HG03066 (cell line): Measurements from ENCODE around the gene MLXIP.
"Not testable (repeated sequence)": the region's sequence is repeated elsewhere in the genome, so short reads cannot be mapped to it uniquely, and the experiment has no call there.

Experiments used
- ATAC-seq: cut with Tn5 transposase; IDR thresholded peaks from one replicate; pipeline ENCODE4 v1.9.1; 2021; ENCODE audit warnings: low read depth; ENCODE audit not compliant: unreplicated experiment

MLXIP gene

DNA sequence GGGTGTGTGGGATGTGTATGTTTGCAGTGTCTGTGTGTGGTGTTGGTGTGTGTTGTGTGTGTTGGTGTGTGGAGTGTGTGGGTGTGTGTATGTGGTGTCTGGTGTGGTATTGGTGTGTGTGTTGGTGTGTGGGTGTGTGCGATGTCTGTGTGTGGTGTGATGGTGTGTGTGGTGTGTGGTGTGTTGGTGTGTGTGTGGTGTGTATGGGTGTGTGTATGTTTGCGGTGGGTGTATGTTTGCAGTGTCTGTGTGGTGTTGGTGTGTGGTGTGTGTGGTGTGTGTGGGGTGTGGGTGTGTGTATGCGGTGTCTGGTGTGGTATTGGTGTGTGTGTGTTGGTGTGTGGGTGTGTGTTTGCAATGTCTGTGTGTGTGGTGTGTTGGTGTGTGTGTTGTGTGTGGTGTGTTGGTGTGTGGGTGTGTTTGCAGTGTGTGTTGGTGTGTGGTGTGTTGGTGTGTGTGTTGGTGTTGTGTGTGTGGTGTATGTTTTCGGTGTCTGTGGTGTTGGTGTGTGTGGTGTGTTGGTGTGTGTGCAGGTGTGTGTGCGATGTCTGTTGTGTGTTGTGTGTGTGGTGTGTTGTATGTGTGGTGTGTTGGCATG, 15.7 kb downstream of the MLXIP start:
- ATAC-seq, result no peak

DNA sequence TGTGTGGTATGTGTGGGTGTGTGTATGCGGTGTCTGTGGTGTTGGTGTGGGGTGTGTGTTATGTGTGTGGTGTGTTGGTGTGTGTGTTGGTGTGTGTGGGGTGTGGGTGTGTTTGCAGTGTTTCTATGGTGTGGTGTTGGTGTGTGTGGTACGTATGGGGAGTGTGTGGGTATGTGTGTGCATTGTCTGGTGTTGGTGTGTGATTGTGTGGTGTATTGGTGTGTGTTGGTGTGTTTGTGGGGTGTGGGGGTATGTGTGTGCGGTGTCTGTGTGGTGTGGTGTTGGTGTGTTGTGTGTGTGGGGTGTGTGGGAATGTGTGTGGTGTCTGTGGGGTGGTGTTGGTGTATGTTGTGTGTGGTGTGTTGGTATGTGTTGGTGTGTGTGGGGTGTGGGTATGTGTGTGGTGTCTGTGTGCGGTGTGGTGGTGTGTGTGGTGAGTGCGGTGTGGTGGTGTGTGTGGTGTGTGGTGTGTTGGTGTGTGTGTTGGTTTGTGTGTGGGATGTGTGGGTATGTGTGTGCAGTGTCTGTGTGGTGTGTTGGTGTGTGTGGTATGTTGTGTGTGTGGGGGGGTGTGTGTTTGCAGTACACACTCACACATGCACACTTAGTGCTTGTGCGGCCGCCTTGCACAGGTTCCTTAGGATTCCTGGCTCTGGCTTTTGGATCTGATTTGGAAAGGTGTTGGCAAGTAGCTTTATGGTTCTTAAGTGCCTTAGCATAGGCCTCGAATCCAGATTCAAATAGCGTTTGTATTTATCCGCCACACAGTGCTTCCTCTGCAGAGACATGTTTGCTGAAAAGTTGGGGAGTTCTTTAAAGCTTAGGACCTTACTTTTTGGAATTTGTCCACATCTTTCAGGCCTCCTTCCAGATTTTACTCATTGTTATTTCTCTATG, 16.4 kb downstream of the MLXIP start:
- ATAC-seq, result no peak

DNA sequence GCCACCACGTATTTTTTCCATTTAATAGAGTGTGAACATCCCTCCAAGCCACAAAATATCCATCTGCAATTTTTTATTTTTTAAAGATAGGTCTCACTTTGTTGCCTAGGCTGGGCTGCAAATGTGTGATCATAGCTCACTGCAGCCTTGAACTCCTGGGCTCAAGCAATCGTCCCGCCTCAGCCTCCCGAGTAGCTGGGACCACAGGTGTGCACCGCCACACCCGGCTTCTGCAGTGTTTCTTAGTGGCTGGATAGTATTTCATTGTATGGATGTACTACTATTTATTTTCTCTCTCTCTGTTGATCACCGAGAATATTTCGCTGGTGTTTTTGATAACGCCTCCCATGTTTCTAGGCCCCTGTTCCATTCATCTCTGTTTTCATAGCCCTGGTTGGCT, 17.5 kb downstream of the MLXIP start:
- ATAC-seq, result no peak

DNA sequence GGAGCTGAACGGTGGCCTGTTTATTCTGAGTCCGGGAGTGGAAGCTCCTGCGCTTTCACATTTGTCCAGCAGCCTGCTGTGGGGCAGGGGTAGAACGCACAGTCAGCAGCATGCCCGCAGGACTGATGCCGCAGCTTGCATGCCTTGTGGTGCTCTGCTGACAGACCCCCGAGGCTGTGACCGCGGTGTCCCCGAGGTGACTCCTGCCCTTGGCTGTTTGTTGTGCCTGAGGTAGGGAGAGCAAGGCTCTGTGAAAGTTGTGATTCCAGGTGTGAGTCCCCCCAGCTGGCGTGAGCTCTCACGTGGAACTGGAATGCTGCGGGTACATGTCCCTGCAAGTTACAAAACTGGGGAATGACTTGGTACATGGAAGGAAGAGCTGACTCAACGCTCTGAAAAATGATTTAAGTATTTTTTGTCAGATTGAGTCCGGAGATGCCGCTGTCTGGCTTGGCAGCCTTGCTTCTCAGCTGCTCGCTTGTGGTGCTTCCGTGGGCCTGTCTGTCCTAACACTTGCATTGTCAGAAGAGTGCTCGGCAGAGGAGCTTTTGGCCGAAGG, 18.1 kb downstream of the MLXIP start:
- ATAC-seq, result no peak

DNA sequence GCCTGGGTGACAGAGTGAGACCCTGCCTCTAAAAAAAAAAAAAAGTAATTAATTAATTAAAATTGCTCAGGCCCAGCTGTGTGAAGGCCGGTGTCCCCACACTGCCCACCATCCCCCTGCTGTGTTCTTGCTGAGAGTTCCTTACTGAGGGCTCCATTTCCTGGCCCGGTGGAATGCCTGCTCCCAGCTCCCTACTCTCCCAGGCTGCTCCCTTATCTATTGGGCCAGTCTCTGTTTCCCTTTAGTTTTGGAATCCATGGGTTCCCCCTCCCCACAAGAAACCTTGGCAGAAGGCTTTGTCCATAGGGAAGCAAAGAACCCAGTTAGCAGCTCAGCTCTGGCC, 19.0 kb downstream of the MLXIP start:
- ATAC-seq, result no peak

DNA sequence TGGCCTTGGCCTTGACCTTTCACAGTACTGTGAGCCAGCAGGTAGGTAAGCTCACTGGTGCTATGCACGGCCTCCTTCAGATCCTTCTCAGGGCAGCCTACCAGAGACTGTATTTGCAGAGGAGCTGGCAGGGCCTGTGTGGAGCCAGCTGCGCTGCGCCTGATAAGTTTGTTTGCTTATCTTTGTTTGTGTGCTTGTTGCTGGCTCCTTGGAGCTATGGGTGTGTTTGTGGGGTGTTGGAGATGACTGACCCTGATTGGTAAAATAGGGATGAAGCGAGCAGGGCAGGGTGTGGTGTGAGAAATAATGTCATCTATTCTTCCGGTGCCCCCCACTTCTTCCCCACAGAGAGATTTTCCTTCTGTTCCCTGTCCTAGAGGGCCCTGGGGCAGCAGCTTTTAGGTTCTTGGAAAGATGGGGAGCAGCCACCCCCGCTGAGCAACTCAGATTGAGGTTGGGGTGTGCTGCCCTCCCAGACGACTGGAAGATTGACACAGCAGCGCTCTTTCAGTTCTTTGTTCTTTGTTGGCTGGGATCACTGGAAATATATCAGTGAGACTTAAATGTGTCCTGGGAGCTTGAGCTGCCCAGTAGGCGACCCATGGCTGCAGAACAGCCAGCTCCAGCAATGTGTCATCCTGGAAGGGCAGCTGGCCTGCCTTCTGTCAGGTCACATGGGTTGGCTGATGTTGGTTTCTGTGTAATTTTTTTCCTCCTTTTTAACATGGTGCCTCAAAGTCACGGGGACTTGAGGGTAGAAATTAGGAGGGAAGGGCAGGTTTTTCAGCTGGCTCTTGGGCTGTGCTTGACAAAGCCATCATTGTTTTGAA, 19.6 kb downstream of the MLXIP start:
- ATAC-seq, result no peak

DNA sequence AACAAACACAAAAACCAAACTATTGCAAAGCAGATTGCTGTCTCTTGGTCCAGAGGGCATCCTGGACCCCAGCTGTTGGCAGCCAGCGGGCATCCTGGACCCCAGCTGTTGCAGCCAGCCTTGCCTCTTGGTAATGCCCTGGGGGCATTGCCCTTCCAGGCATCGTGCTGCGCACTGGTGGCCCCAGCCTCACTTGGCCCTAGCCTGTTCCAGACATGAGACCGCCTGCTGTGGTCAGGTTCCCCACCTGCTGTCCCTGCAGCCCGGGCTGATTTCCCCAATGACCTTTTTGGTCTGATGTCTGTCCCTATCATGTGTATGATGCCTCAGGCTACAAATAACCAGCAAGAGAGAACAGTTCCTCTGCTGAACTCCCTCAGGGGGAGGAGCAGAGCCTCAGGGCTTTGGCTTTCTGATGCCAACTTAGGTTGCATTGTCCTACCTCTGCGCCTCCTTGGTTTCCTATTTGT, 20.8 kb downstream of the MLXIP start:
- ATAC-seq, result no peak

DNA sequence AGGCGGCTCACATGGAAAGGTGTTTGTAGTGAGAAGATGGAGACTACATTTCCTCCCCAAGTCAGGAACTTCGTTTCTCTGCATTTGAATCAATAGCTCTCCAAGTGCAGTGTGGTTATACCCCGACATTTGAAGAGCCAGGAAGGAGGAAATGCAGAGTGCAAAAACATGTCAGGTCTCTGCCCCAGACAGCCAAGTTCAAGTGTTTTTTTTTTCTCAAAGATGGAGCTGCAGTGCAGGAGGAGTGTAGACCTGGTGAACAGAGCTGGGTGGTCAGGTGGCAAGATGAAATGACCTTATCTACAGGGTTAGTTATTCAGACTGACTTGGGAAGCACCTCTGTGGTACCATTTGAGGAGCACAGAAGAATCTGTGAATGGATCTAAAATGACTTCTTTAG, 21.3 kb downstream of the MLXIP start:
- no peak for ATAC-seq

DNA sequence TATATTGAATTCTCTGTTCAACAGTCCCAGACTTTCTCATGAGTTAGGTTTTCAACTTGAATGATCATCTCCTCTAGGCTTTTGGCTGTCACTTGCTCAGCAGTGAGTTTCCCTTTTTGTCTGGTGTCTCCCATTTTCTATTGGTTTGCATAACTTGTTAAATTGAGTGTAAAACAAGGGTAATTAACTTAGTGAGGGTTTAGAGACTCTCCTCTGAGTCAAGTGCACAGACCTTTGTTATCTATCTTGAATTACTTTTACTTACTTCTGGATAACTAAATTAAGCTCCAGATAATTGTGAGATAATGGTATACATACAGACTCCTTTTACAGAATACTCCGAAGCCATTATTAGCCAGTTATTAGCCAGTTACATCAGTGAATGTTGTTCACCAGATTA, 22.0 kb downstream of the MLXIP start:
- no peak for ATAC-seq

DNA sequence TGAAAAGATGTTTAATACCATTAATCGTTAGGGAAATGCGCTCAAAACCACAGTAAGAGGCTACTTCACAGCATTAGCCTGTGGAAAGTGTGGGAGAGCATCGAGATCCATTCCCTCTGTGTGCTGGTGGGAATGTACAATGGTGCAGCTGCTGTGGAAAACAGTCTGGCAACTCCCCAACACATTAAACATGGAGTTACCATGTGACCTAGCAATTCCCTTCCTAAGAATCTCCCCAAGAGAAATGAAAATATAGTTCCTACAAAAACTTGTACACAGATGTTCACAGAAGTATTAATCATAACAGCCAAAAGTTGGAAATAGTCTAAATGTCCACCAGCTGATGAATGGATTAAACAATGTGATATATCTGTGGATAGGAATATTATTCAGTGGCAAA, 23.8 kb downstream of the MLXIP start:
- ATAC-seq, result no peak

DNA sequence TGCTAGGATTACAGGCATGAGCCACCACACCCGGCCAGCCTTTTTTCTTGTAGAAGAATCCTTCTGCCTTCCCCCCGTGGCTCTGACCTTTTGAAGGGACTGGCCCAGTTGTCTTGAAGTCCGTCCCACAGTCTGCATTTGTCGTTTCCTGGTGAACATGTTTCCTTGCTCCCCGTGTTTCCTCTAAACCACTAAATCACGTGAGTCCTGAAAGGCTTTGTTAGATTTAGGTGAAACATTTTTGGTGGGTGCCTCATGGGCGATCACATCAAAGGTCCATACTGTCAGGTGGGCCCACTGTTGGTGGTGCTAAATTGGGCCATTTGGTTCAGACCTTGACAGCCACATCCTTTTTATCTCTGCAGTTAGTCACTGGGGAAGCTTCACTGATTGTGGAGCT, 26.3 kb downstream of the MLXIP start:
- no peak for ATAC-seq

DNA sequence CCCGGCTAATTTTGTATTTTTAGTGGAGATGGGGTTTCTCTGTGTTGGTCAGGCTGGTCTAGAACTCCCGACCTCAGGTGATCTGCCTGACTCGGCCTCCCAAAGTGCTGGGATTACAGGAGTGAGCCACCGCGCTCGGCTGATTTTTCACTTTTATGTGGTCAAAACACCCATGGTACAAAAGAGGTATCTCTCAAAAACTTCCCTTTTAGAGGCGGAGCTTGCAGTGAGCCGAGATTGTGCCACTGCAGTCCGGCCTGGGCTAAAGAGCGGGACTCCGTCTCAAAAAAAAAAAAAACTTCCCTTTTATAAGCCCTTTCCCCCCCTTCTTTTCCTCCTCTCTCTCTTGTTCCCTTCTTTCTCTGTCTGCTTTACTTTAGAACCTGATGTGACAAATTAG, 26.9 kb downstream of the MLXIP start:
- ATAC-seq, result not testable (repeated sequence)

DNA sequence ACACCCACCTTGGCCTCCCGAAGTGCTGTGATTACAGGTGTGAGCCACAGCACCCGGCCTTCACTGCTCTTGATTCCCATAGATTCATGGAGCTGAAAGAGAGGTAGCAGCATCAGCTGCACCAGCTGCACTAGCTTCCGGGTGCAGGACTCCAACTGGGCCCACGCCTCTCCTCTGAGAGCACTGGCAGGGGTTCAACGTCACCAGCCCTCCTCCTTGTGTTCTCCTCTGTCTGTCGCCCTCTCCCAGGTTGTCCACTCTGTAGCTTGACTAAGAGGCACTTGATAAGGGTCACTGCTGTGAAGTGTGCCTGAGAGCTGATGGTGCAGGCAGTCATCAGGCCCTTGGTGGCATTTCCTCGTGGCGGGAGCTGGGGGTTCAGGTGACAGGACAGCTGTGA, 28.3 kb downstream of the MLXIP start:
- no peak for ATAC-seq

DNA sequence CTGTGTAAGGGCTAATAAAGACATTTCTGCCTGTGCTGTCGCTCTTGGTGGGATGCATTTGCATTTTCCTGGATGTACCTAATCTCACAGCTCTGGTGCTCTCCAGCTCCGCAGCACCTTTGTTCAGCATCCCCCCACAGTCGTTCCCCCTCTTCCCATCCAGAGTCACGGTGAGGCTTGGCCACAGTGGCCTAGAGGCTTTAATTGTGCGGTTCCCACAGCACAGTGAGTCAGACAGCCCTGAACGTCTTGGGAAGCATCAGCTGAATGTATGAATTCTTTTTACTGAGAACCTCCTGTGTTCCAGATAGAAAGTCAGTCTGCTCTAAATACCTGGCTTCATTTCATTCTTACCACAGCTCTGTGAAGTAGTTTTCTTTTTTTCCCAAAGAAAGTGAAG, 28.7 kb downstream of the MLXIP start:
- ATAC-seq, result no peak

DNA sequence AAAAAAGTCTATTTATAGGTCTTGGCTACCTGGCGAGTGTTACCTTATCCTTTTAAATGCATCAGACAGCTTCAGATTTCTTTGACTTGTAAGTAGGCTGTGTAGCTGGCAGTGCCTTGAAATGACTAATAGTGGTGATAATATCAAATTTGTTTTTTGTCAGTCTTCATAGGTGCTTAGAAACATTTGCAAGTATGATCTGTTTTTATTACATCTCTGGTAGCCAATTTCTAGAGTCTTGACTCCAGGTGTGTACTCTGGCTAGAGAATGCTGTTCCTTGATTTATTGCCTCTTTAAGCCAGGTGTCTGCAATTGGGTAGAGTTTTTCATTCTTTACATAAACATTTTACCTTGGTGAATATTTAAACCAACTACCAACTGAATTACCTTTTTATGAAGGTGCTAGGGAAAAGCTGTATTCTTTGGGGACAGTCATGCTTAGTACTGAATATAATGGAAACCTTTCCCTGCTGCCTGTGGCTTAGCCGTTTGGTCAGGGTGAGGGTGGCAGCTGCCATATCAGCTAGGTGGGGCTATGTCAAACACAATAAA, 32.6 kb downstream of the MLXIP start:
- ATAC-seq, result no peak

DNA sequence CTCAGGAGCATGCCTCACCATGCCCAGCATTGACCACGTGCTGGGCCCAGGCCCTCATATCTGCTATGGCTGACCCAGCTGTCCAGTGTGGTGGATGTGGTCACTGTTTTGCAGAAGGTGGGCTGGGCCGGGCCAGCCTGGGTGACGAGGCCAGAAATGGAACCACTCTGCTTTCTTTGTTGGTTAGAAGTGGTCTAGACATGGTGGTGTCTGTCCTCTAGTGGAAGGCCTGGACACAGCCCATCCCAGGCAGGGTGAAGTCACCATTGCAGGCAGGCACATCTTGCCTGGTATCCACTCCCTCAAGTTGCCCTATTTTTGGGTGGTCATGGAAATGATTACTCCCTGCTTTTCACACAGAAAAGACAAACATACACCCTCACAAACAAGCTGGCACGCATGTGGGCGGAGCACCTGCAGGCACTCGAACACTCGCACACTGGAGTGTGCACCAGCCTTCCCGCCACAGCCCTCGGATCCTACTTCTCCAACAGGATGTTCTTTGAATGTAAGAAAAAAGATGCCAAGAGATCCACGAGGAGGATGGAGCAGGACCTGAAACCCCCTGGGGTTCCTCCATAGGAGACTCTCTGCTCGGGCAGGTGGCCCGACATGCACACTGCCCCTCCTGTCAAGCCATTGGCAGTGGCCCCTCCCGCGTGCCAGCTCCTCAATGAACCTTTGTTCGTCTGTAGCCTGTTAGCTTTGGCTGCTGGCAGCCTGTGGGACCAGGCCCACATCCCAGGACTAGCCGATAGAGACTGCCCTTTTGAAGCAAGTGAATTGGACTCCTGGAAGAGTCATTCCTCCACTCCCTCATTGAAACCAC, 38.4 kb downstream of the MLXIP start:
- ATAC-seq, result no peak

DNA sequence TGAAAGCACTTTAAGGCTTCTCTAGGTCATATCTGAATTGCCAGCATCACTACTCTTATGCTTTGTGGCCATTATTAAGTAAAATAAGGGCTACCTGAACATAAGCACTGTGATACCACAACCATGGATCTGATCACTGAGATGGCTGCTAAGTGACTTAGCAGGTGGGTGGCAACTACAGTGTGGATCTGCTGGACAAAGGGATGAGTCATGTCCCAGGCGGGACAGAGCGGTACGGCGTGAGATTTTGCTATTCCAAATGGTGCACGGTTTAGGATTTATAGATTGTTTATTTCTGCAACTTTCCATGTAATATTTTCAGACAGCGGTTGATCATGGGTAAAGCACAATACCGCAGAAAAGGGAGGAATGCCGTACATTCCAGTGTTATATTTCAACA, 39.4 kb downstream of the MLXIP start:
- no peak for ATAC-seq

DNA sequence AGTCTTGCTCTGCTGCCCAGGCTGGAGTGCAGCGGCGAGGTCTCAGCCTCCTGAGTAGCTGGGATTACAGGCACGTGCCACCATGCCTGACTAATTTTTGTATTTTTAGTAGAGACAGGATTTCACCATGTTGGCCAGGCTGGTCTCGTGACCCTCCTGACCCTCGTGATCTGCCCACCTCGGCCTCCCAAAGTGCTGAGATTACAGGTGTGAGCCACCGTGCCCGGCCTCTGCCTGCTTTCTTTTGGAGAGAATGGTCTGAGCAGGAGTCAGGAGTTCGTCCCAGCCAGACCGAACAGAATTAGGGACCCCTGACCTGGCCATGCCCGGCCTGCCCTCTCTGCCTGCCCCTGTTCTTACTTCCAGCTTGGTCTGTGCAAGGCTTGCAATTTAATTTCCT, 42.8 kb downstream of the MLXIP start:
- ATAC-seq, result not testable (repeated sequence)

DNA sequence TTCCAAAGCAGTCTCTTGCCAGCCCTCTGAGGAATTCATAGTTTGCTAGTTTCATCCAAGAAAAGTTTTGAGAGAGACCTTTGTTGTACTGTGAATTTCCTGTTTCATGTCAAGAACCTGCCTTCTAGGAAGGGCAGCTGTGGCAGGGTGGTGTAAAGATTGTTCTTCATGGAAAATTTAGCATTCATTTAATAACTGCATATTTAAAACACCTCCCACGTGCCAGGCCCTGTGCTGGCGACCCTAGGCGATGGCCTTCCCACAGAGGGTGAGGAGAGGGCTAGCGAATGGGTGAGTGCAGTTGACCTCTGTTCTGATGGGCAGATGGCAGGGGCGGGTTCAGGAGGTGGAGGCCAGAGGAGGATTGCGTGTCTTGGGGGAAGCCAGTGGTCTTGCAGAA, 43.2 kb downstream of the MLXIP start:
- ATAC-seq, result no peak
